ENCODE measurements around the gene TMSB15B. TPM values are rescaled to one million over a fixed set of nuclear protein-coding genes. Genes with fewer than 3 reads are reported as not detected.

The TMSB15B gene
- 2.1 and 2.7 TPM in 2 replicates for total RNA-seq

DNA sequence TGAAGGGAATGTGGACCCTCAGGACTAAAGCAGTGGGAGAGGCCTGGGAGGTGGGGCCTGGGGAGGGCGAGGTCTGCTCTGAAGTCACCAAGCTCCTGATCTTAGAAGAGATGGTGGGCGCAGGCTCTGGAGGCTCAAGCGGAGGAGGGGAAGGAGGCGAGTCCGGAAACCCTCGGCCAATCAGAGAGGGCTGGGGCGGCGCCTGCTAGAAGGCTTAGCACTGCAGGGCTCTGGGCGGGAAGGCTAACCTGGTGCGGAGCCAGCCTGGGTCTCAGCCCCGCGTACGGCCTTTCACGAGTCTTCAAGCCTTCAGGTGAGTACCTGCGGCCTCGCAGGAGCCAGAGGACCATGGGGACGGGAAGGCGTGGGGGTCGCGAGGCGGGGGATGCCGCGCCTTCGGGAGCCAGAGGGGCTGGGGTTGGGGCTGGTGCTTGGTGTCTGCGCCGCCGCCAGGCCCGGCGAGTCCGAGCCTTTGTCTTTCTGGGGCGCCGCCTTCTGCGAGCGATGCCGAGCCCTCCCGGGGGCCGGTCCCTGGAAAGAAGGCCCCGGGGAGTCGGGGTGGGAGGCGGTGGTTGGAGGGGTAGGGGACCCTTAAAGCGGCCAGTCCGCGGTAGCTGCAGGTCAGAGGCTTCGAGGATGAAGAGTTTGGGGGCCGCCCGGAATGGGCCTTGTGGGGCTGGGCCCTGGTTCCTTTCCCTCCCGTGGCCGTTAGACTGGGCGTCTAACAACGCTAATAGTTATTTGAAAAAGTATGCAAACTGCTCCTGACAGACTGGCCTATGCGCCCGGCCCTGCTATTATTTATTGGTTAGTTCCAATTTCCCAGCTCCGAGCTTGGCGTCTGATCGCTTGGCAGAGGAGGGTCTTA lies at the start of gene TMSB15B:
TMSB15B (plus strand) TSS at position 217 of the 868 bp plus-strand sequence.

DNA sequence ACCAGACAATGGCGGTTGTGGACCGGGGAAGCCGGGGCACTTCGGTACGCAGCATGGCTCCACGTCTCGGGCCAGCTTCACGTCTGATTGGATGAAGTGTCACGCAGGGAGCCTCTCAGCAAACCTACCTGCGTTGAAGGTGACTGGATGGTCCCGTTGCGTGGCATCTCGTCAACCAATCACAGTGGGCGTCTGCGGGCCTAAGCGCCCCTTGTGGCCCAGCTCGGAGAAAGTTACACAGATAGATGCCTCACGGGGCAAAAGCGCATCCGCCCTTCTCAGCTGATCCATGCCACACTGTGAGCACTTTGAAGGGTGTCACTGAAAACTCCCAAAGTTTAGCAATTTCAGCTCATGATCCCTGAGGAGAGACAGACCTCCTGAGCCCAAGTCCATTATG lies 51.2 kb downstream of the TMSB15B start, which contains the start of gene H2BW1:
H2BW1 (minus strand) TSS at position 103 of the 400 bp plus-strand sequence. CDS start 132 bp downstream, outside the sequence.

Other genes starting within 250 kb of the TMSB15B start
- gene PLP1, start 185.8 kb upstream of the TMSB15B start, total RNA-seq = under 0.01 and 0.18 TPM in 2 replicates
- gene RAB9B, start 130.4 kb upstream of the TMSB15B start, total RNA-seq = 0.43 and 1.2 TPM in 2 replicates
- gene H2BW1, start 51.1 kb downstream of the TMSB15B start, total RNA-seq = not detected in 2 replicates
- not detected in 2 replicates for gene H2BW2, start 77.3 kb downstream of the TMSB15B start, total RNA-seq
- 3.3 and 3.4 TPM in 2 replicates for gene TMSB15C, start 113.6 kb downstream of the TMSB15B start, total RNA-seq
- gene ZCCHC18, start 149.9 kb downstream of the TMSB15B start, total RNA-seq = 0.55 and 0.57 TPM in 2 replicates
- gene SLC25A53, start 194.4 kb downstream of the TMSB15B start, total RNA-seq = 10.1 and 11.0 TPM in 2 replicates
- gene FAM199X, start 203.8 kb downstream of the TMSB15B start, total RNA-seq = 12.2 and 12.8 TPM in 2 replicates